H1 (cell line): ENCODE data around the gene DNAAF3.

ENCODE experiments used
- CEBPB ChIP-seq: IDR thresholded peaks from 2 replicates; pipeline ENCODE4 v1.6.1; 2012; ENCODE audit warnings: low read depth, low read length
- CTCF ChIP-seq, 3 experiments: IDR thresholded peaks; 1 replicate in 2 of 3; 2 replicates in 1 of 3; pipeline versions ENCODE4 v1.5.1 to v1.6.1; 2011; ENCODE audit warnings: low read length in 3 of 3, mild to moderate bottlenecking in 3 of 3, inconsistent platforms in 2 of 3, low read depth in 1 of 3, moderate library complexity in 1 of 3; ENCODE audit not compliant: insufficient read depth in 1 of 3; ENCODE audit errors: control extremely low read depth in 1 of 3
- MAX ChIP-seq: IDR thresholded peaks from 2 replicates; pipeline ENCODE4 v1.6.1; 2012; ENCODE audit warnings: inconsistent platforms
- POLR2A ChIP-seq, 2 experiments: IDR thresholded peaks; 1 replicate in 1 of 2; 2 replicates in 1 of 2; pipeline ENCODE4 v1.6.1; 2011; ENCODE audit warnings: low read depth in 2 of 2, low read length in 2 of 2, mild to moderate bottlenecking in 2 of 2; ENCODE audit errors: control extremely low read depth in 1 of 2
- RBBP5 ChIP-seq: IDR thresholded peaks from 2 replicates; pipeline ENCODE4 v1.7.1; 2012; ENCODE audit warnings: low read depth, mild to moderate bottlenecking, inconsistent platforms, low read length, moderate library complexity, borderline replicate concordance
- SP1 ChIP-seq: IDR thresholded peaks from 2 replicates; pipeline ENCODE4 v1.6.1; 2011; ENCODE audit warnings: low read depth, low read length
- TBP ChIP-seq: IDR thresholded peaks from 2 replicates; pipeline ENCODE4 v1.6.1; 2011; ENCODE audit warnings: low read depth, low read length, improper control_type of control experiment
- TCF12 ChIP-seq: IDR thresholded peaks from 2 replicates; pipeline ENCODE4 v1.6.1; 2011; ENCODE audit warnings: low read depth, mild to moderate bottlenecking, low read length

- TF ChIP-seq CTCF (IDR thresholded peaks at IDR 0.05; ENCODE audit: control extremely low read depth in 1 of 3, insufficient read depth in 1 of 3, low read depth in 1 of 3, low read length in 3 of 3) (peak; percentile 28 to 57 (median 54)), CEBPB (no peak), MAX (no peak), RBBP5 (no peak), SP1 (no peak), TBP (no peak), TCF12 (no peak), POLR2A (IDR thresholded peaks at IDR 0.05; ENCODE audit: control extremely low read depth in 1 of 2, low read depth in 2 of 2, low read length in 2 of 2) (no peak)
Measured at GRCh38 chr19:55212447-55212846, 46.0 kb upstream of the DNAAF3 start.
